K562 (cell line): Measurements from ENCODE around the gene IL1RN. TPM values are rescaled to one million over a fixed set of nuclear protein-coding genes. Genes with fewer than 3 reads are reported as not detected.
A peak's percentile ranks its signal among the peaks of the same experiment; 100 is the strongest.

ENCODE experiments used
- CTCF ChIP-seq, 3 experiments: IDR thresholded peaks in 2 of 3; conservative IDR thresholded peaks in 1 of 3; 2 replicates each; pipeline ENCODE4 v1.5.1; 2011 to 2012; ENCODE audit warnings: low read length in 3 of 3, mild to moderate bottlenecking in 3 of 3, control low read depth in 2 of 3, improper control_type of control experiment in 1 of 3, inconsistent platforms in 1 of 3, low read depth in 1 of 3, mixed read lengths in 1 of 3, moderate library complexity in 1 of 3; ENCODE audit not compliant: insufficient read depth in 2 of 3
- EP400 ChIP-seq: fragments of 450-650 bp; IDR thresholded peaks from 2 replicates; pipeline ENCODE4 v1.6.1; 2017; ENCODE audit warnings: antibody characterized with exemption, mild to moderate bottlenecking, moderate library complexity
- GTF3C2 ChIP-seq: IDR thresholded peaks from 3 replicates; pipeline ENCODE4 v1.6.1; 2011; ENCODE audit warnings: borderline replicate concordance, mild to moderate bottlenecking, moderate library complexity; ENCODE audit not compliant: insufficient read length; ENCODE audit errors: extremely low read depth
- HEY1 ChIP-seq: fragments of 250-450 bp; sonication (Bioruptor Pico); IDR thresholded peaks from 2 replicates; pipeline ENCODE4 v1.5.0; 2020; ENCODE audit warnings: mild to moderate bottlenecking, moderate library complexity, borderline replicate concordance
- HSF4 ChIP-seq: fragments of 250-450 bp; sonication (Bioruptor Pico); IDR thresholded peaks from 2 replicates; pipeline ENCODE4 v2.1.2; 2022; ENCODE audit warnings: mild to moderate bottlenecking, moderate library complexity, borderline replicate concordance
- JUND ChIP-seq, 2 experiments: IDR thresholded peaks; 2 replicates in 1 of 2; 3 replicates in 1 of 2; pipeline ENCODE4 v1.6.1; 2011; ENCODE audit warnings: borderline replicate concordance in 2 of 2, low read depth in 2 of 2, low read length in 2 of 2, improper control_type of control experiment in 1 of 2, missing biosample characterization in 1 of 2, missing genetic modification characterization in 1 of 2, missing genetic modification reagents in 1 of 2
- MEIS2 ChIP-seq: fragments of 450-650 bp; IDR thresholded peaks from 2 replicates; pipeline ENCODE4 v1.6.1; 2014; ENCODE audit warnings: mild to moderate bottlenecking; ENCODE audit not compliant: partially characterized antibody
- NUFIP1 ChIP-seq: fragments of 450-650 bp; IDR thresholded peaks from 2 replicates; pipeline ENCODE4 v1.6.1; 2018; ENCODE audit not compliant: partially characterized antibody
- PPARD ChIP-seq: fragments of 250-450 bp; sonication (Bioruptor Pico); IDR thresholded peaks from 2 replicates; pipeline ENCODE4 v1.8.0; 2022; ENCODE audit warnings: inconsistent platforms, mild to moderate bottlenecking, moderate library complexity
- TEAD4 ChIP-seq, 2 experiments: sonication (generic) in 1 of 2; formaldehyde crosslinking in 1 of 2; IDR thresholded peaks; 2 replicates each; pipeline versions ENCODE4 v1.6.1 to v1.8.0; 2012 to 2022; ENCODE audit warnings: borderline replicate concordance in 1 of 2, inconsistent platforms in 1 of 2, low read length in 1 of 2, mild to moderate bottlenecking in 1 of 2, missing genetic modification reagents in 1 of 2
- USF2 ChIP-seq: sonication (generic); formaldehyde crosslinking; IDR thresholded peaks from 2 replicates; pipeline ENCODE4 v1.5.0; 2020; ENCODE audit warnings: missing genetic modification reagents
- XRCC5 ChIP-seq: fragments of 200-400 bp; formaldehyde crosslinking; IDR thresholded peaks from 2 replicates; pipeline ENCODE4 v1.6.1; 2017; ENCODE audit warnings: low read depth, mild to moderate bottlenecking, low read length
- ZBTB34 ChIP-seq: fragments of 250-450 bp; sonication (Bioruptor Pico); IDR thresholded peaks from 2 replicates; pipeline ENCODE4 v1.8.0; 2021; ENCODE audit warnings: mild to moderate bottlenecking, moderate library complexity
- ZFP36 ChIP-seq: fragments of 150-350 bp; IDR thresholded peaks from 2 replicates; pipeline ENCODE4 v1.6.1; 2018; ENCODE audit warnings: low read length, low read depth; ENCODE audit not compliant: partially characterized antibody
- ZNF121 ChIP-seq: sonication (generic); formaldehyde crosslinking; conservative IDR thresholded peaks from 2 replicates; pipeline ENCODE4 v1.8.0; 2022; ENCODE audit warnings: missing genetic modification reagents
- ZNF551 ChIP-seq: fragments of 250-450 bp; sonication (Bioruptor Pico); IDR thresholded peaks from 2 replicates; pipeline ENCODE4 v1.5.0; 2021; ENCODE audit warnings: mild to moderate bottlenecking, moderate library complexity
- ZNF766 ChIP-seq: fragments of 200-800 bp; sonication (Bioruptor generic); conservative IDR thresholded peaks from 2 replicates; pipeline ENCODE4 v1.6.1; 2016; ENCODE audit warnings: missing genetic modification characterization, missing compliant biosample characterization
- ZNF77 ChIP-seq: fragments of 250-450 bp; sonication (Bioruptor Pico); IDR thresholded peaks from 2 replicates; pipeline ENCODE4 v1.5.0; 2020
- ZNF778 ChIP-seq: fragments of 450-650 bp; formaldehyde crosslinking; IDR thresholded peaks from 2 replicates; pipeline ENCODE4 v1.4.0; 2020; ENCODE audit warnings: mild to moderate bottlenecking, moderate library complexity
- ZSCAN32 ChIP-seq: fragments of 450-650 bp; formaldehyde crosslinking; IDR thresholded peaks from 2 replicates; pipeline ENCODE4 v1.4.0; 2020; ENCODE audit warnings: mild to moderate bottlenecking, moderate library complexity
- polyA plus RNA-seq, 8 experiments: library from polyadenylated mRNA; depleted of rRNA in 4 of 8; stranded (reverse) in 5 of 8; unstranded in 3 of 8; fragments of >200 nt; fragmentation: Nextera tagmentation in 2 of 8; fragmentation: Illumina TruSeq in 1 of 8; extraction: Ambion mirVana in 2 of 8; extraction: Trizol in 1 of 8; gene quantifications; 2 replicates each; pipeline versions ENCODE4 v1.2.1 to v1.2.3, GENCODE V29; 2011 to 2014; ENCODE audit warnings: inconsistent platforms in 1 of 8, missing spikeins in 1 of 8
- total RNA-seq, 7 experiments: library from RNA; depleted of rRNA in 6 of 7; stranded (reverse); fragments of >200 nt in 6 of 7; fragmentation: Illumina TruSeq in 2 of 7; extraction: Trizol in 2 of 7; gene quantifications; 2 replicates each; pipeline versions ENCODE4 v1.2.1 to v1.2.3, GENCODE V29; 2011 to 2021; ENCODE audit warnings: low replicate concordance in 1 of 7

The IL1RN gene
- total and polyA plus RNA-seq, 9 of the 15 experiments (the other 6 are each of a cell fraction or from before 2014, with no cell fraction given) = 0.13 TPM; not detected in 8

- TF ChIP-seq ZSCAN32 (no peak), ZNF551 (CRISPR knock-in tag) (no peak), XRCC5 (no peak), USF2 (CRISPR knock-in tag) (no peak), ZNF121 (CRISPR knock-in tag) (no peak), JUND (IDR thresholded peaks at IDR 0.05; ENCODE audit: borderline replicate concordance, low read depth, low read length) (peak; percentile 70; the same call in 1 of the 2 replicates), JUND (tag; IDR thresholded peaks at IDR 0.05; ENCODE audit: borderline replicate concordance, low read depth, low read length) (peak; percentile 92), ZFP36 (no peak), GTF3C2 (no peak), ZNF77 (CRISPR knock-in tag) (no peak), HEY1 (CRISPR knock-in tag) (no peak), ZNF778 (CRISPR knock-in tag) (no peak), ZNF766 (CRISPR knock-in tag) (no peak), MEIS2 (peak; percentile 36), EP400 (0 out of 2 replicates have a peak, but pooled peaks have one; percentile 19), TEAD4 (IDR thresholded peaks at IDR 0.05; ENCODE audit: low read length) (no peak), TEAD4 (CRISPR knock-in tag; IDR thresholded peaks at IDR 0.05; ENCODE audit: borderline replicate concordance) (no peak), NUFIP1 (no peak), PPARD (CRISPR knock-in tag) (no peak), ZBTB34 (CRISPR knock-in tag) (no peak), CTCF (IDR thresholded peaks at IDR 0.05 in 2 of 3, conservative IDR thresholded peaks at IDR 0.05 in 1 of 3; ENCODE audit: insufficient read depth in 2 of 3, low read depth in 1 of 3, low read length in 3 of 3) (no peak), HSF4 (CRISPR knock-in tag) (no peak)
Observed at GRCh38 chr2:113105047-113105785, 22.2 kb upstream of the IL1RN start (continued).
